OCI-LY1 (cell line): ENCODE results near the gene NBEA.

Experiments
- H2AFZ ChIP-seq: fragments of 200-600 bp; sonication (generic), shearing (Covaris generic); 2 replicates; pipeline ENCODE4 v1.6.0; 2014; ENCODE audit warnings: antibody characterized with exemption, mild to moderate bottlenecking, low read length
- H3F3A ChIP-seq: fragments of 200-600 bp; sonication (generic), shearing (Covaris generic); 2 replicates; pipeline ENCODE4 v1.6.0; 2014; ENCODE audit warnings: mild to moderate bottlenecking, antibody characterized with exemption, low read length, moderate library complexity; ENCODE audit not compliant: insufficient read depth
- H3K27ac ChIP-seq: fragments of 200-600 bp; sonication (generic); 2 replicates; pipeline ENCODE4 v1.5.1; 2014; ENCODE audit warnings: low read length, mixed run types, mild to moderate bottlenecking, low read depth; ENCODE audit not compliant: poor library complexity, severe bottlenecking
- H3K27me3 ChIP-seq: fragments of 200-600 bp; sonication (generic); 2 replicates; pipeline ENCODE4 v1.6.0; 2014; ENCODE audit warnings: antibody characterized with exemption, mild to moderate bottlenecking, low read length, moderate library complexity; ENCODE audit not compliant: insufficient read depth
- H3K36me3 ChIP-seq: fragments of 200-600 bp; sonication (generic); 2 replicates; pipeline ENCODE4 v1.6.1; 2014; ENCODE audit warnings: mild to moderate bottlenecking, antibody characterized with exemption, low read length, moderate library complexity, mixed read lengths; ENCODE audit not compliant: insufficient read depth
- H3K4me1 ChIP-seq: fragments of 200-600 bp; sonication (generic); 2 replicates; pipeline ENCODE4 v1.5.1; 2014; ENCODE audit warnings: mild to moderate bottlenecking, low read length, moderate library complexity; ENCODE audit not compliant: insufficient read depth, severe bottlenecking
- H3K4me2 ChIP-seq: fragments of 200-600 bp; sonication (generic), shearing (Covaris generic); 2 replicates; pipeline ENCODE4 v1.6.1; 2014; ENCODE audit warnings: low read length
- H3K4me3 ChIP-seq: fragments of 200-600 bp; sonication (generic); 2 replicates; pipeline ENCODE4 v1.5.1; 2014; ENCODE audit warnings: low read length, low read depth, mild to moderate bottlenecking, mixed read lengths; ENCODE audit not compliant: poor library complexity, severe bottlenecking
- H3K79me2 ChIP-seq: fragments of 200-600 bp; shearing (Covaris generic); 2 replicates; pipeline ENCODE4 v1.6.1; 2016; ENCODE audit warnings: mixed run types, low read length, mixed read lengths; ENCODE audit not compliant: insufficient read depth
- H3K9ac ChIP-seq: fragments of 200-600 bp; sonication (generic), shearing (Covaris generic); 2 replicates; pipeline ENCODE4 v1.6.1; 2014; ENCODE audit warnings: mild to moderate bottlenecking, low read length, mixed read lengths
- H3K9me2 ChIP-seq: fragments of 200-600 bp; sonication (generic), shearing (Covaris generic); 2 replicates; pipeline ENCODE4 v1.6.1; 2014; ENCODE audit warnings: low read depth, mild to moderate bottlenecking, low read length, mixed read lengths
- H3K9me3 ChIP-seq: fragments of 200-600 bp; shearing (Covaris generic); 2 replicates; pipeline ENCODE4 v1.6.1; 2014; ENCODE audit warnings: low read length, mixed read lengths
- H4K20me1 ChIP-seq: fragments of 200-600 bp; sonication (generic), shearing (Covaris generic); 2 replicates; pipeline ENCODE4 v1.6.0; 2016; ENCODE audit warnings: mild to moderate bottlenecking, low read length; ENCODE audit not compliant: insufficient read depth
- EZH2 ChIP-seq: fragments of 200-600 bp; sonication (generic), shearing (Covaris generic); IDR thresholded peaks from 2 replicates; pipeline ENCODE4 v1.8.0; 2017; ENCODE audit warnings: borderline replicate concordance, mixed run types, mild to moderate bottlenecking, antibody characterized with exemption, low read length, moderate library complexity, mixed read lengths
- TF ChIP-seq, protein P1 (sequence below): fragments of 200-600 bp; sonication (generic), shearing (Covaris generic); IDR thresholded peaks from 2 replicates; pipeline ENCODE4 v1.5.1; 2017; ENCODE audit warnings: mild to moderate bottlenecking, antibody characterized with exemption, low read length, moderate library complexity, mixed read lengths

The NBEA gene

DNA sequence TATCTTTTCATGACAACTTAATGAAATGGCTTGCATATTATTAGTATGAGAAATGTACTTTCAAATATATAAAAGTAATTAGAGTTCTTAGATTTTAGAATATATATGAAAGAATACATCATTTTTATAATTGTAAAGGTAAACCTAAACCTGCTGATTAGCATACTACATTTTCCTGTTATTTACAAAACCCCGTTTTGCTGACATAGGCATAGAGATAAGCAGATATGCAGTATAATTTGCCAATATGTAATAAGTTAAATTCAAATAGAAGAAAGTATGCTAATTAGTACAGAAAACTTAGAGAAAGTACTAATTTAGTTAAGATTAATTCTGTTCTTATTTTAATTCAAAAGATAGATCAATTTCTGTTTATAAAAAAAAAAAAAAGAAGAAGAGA is 513.0 kb downstream of the NBEA start:
- Histone ChIP-seq H3K27ac (no peak overlapping the region), H3K79me2 (no peaks in the 10 kb centered on the region), H3K27me3 (no peaks in the 10 kb centered on the region), H3K9ac (no peak overlapping the region), H2AFZ (no peak overlapping the region), H4K20me1 (no peaks in the 10 kb centered on the region), H3K4me3 (no peak overlapping the region), H3K4me2 (no peak overlapping the region), H3K4me1 (peaks cover 3% of the 10 kb centered on the region), H3K9me3 (no peaks in the 10 kb centered on the region), H3K36me3 (no peaks in the 10 kb centered on the region), H3K9me2 (no peaks in the 10 kb centered on the region), H3F3A (no peaks in the 10 kb centered on the region)
- TF ChIP-seq EZH2 = no peak
- TF ChIP-seq, protein P1, sequence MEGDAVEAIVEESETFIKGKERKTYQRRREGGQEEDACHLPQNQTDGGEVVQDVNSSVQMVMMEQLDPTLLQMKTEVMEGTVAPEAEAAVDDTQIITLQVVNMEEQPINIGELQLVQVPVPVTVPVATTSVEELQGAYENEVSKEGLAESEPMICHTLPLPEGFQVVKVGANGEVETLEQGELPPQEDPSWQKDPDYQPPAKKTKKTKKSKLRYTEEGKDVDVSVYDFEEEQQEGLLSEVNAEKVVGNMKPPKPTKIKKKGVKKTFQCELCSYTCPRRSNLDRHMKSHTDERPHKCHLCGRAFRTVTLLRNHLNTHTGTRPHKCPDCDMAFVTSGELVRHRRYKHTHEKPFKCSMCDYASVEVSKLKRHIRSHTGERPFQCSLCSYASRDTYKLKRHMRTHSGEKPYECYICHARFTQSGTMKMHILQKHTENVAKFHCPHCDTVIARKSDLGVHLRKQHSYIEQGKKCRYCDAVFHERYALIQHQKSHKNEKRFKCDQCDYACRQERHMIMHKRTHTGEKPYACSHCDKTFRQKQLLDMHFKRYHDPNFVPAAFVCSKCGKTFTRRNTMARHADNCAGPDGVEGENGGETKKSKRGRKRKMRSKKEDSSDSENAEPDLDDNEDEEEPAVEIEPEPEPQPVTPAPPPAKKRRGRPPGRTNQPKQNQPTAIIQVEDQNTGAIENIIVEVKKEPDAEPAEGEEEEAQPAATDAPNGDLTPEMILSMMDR = no peak

DNA sequence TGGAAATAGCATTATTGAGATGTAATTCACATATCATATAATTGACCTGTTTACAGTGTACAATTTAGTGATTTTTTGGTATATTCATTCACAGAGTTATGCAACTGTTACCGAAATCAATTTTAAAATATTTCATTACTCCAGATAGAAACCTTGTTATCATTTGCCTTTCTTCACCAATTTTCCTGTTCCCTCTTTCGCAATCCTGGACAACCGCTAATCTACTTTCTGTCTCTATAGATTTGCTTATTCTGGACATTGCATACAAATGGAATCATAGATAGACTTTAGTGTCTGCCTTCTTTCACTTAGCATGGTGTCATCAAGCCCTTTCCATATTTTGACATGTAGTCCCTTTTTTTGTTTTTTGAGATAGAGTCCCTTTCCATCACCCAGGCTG is 515.2 kb downstream of the NBEA start:
- no peaks in the 10 kb centered on the region for H3K9me2 ChIP-seq
- TF ChIP-seq, protein P1 = no peak
- no peak for TF ChIP-seq EZH2
- H3K27ac ChIP-seq = no peak overlapping the region
- H3K4me3 ChIP-seq = no peak overlapping the region
- H3K36me3 ChIP-seq = no peaks in the 10 kb centered on the region
- H3F3A ChIP-seq = no peaks in the 10 kb centered on the region
- no peaks in the 10 kb centered on the region for H3K9me3 ChIP-seq
- no peak overlapping the region for H3K9ac ChIP-seq
- peaks cover 6% of the 10 kb centered on the region for H3K4me1 ChIP-seq
- H3K27me3 ChIP-seq = no peaks in the 10 kb centered on the region
- no peak overlapping the region for H2AFZ ChIP-seq
- H3K4me2 ChIP-seq = no peak overlapping the region
- H4K20me1 ChIP-seq = no peaks in the 10 kb centered on the region
- H3K79me2 ChIP-seq = no peaks in the 10 kb centered on the region

GRCh38 chr13:35460061-35460460 is 518.0 kb downstream of the NBEA start:
- Histone ChIP-seq H3K9me3 (no peaks in the 10 kb centered on the region), H3K27ac (no peak overlapping the region), H2AFZ (no peak overlapping the region)

More at GRCh38 chr13:35460061-35460460, 518.0 kb downstream of the NBEA start:
- Histone ChIP-seq H3K79me2 (no peaks in the 10 kb centered on the region), H3F3A (no peaks in the 10 kb centered on the region), H3K9me2 (no peaks in the 10 kb centered on the region), H3K9ac (no peak overlapping the region), H3K4me1 (peaks cover 6% of the 10 kb centered on the region), H4K20me1 (no peaks in the 10 kb centered on the region), H3K27me3 (no peaks in the 10 kb centered on the region), H3K4me3 (no peak overlapping the region), H3K4me2 (no peak overlapping the region), H3K36me3 (no peaks in the 10 kb centered on the region)
- TF ChIP-seq, protein P1 = no peak
- no peak for TF ChIP-seq EZH2
